Omental fat pad (tissue), 4 donors: Measurements from ENCODE around the gene NRSN2. TPM values are rescaled to one million over a fixed set of nuclear protein-coding genes. Genes with fewer than 3 reads are reported as not detected.

Experiments used
- ATAC-seq: fragments of 150-250 bp; one replicate; pipeline ENCODE4 v1.9.1; 2016; ENCODE audit warnings: mild to moderate bottlenecking, moderate library complexity; ENCODE audit not compliant: low FRiP score
- DNase-seq: peaks from one replicate; pipeline ENCODE4 v3.0.0-alpha.2; 2019; ENCODE audit warnings: low spot score
- total RNA-seq, 4 donors: library from RNA; depleted of rRNA; stranded (reverse); fragments of >200 nt; gene quantifications; one replicate each; pipeline ENCODE4 v1.1.0, GENCODE V29; 2016
- TF ChIP-seq, protein P1 (sequence below), 3 donors: fragments of 450-650 bp; IDR thresholded peaks; one replicate each; pipeline ENCODE4 v1.5.1; 2016 to 2017; ENCODE audit warnings: antibody characterized with exemption in 3 of 3, mild to moderate bottlenecking in 3 of 3, moderate library complexity in 2 of 3

Gene NRSN2
- 10 to 100 TPM; 12.6 to 19.1 (median 15.8) TPM for total RNA-seq

- DNase-seq (no peak), ATAC-seq (peak; percentile 72)
- TF ChIP-seq, protein P1, sequence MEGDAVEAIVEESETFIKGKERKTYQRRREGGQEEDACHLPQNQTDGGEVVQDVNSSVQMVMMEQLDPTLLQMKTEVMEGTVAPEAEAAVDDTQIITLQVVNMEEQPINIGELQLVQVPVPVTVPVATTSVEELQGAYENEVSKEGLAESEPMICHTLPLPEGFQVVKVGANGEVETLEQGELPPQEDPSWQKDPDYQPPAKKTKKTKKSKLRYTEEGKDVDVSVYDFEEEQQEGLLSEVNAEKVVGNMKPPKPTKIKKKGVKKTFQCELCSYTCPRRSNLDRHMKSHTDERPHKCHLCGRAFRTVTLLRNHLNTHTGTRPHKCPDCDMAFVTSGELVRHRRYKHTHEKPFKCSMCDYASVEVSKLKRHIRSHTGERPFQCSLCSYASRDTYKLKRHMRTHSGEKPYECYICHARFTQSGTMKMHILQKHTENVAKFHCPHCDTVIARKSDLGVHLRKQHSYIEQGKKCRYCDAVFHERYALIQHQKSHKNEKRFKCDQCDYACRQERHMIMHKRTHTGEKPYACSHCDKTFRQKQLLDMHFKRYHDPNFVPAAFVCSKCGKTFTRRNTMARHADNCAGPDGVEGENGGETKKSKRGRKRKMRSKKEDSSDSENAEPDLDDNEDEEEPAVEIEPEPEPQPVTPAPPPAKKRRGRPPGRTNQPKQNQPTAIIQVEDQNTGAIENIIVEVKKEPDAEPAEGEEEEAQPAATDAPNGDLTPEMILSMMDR (IDR thresholded peaks at IDR 0.05) = no peak
Measured at GRCh38 chr20:346640-347316, at the start of gene NRSN2. Gene NRSN2 (plus strand): TSS chr20:347111. CDS start chr20:349644, 2,533 bp downstream.

GRCh38 chr20:297925-298775 is 48.8 kb upstream of the NRSN2 start:
- DNase-seq (no peak), ATAC-seq (peak; percentile 3)
- TF ChIP-seq, protein P1 (IDR thresholded peaks at IDR 0.05) = no peak

- TF ChIP-seq, protein P1 (IDR thresholded peaks at IDR 0.05) = no peak
- DNase-seq = no peak
- no peak for ATAC-seq
Measured at GRCh38 chr20:298776-299391, 48.0 kb upstream of the NRSN2 start.

DNA sequence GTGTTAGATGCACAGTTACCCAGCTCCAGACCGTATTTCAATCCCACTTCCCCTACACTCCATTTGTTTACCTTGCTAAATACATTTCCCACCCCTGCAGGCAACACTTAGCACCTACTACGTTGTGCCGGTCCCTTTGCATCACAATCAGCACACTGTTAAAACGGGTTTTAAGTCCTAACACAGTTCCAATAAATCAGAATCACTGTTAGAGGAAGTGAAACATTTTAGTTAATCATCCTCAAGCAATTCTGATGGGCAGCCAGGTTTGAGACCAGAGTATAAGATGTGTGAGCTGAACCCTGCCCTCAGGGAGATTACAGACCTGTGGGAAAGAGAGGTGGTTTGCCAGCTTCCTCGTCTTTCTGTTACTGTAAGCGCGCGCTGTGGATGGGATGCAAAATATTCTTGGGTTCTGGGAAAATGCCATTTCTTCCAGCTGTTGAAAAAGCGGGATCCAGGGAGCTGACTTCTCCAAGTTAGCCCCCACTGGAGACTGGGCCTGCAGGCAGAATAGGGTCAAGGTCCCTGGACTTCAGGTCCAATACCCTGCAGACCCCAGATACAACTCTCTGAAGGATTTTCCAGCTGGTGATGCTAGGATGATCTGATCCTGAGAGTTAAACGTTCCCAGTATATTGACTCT is 46.4 kb upstream of the NRSN2 start:
- DNase-seq (no peak), ATAC-seq (no peak)
- TF ChIP-seq, protein P1 (IDR thresholded peaks at IDR 0.05) = no peak

DNA sequence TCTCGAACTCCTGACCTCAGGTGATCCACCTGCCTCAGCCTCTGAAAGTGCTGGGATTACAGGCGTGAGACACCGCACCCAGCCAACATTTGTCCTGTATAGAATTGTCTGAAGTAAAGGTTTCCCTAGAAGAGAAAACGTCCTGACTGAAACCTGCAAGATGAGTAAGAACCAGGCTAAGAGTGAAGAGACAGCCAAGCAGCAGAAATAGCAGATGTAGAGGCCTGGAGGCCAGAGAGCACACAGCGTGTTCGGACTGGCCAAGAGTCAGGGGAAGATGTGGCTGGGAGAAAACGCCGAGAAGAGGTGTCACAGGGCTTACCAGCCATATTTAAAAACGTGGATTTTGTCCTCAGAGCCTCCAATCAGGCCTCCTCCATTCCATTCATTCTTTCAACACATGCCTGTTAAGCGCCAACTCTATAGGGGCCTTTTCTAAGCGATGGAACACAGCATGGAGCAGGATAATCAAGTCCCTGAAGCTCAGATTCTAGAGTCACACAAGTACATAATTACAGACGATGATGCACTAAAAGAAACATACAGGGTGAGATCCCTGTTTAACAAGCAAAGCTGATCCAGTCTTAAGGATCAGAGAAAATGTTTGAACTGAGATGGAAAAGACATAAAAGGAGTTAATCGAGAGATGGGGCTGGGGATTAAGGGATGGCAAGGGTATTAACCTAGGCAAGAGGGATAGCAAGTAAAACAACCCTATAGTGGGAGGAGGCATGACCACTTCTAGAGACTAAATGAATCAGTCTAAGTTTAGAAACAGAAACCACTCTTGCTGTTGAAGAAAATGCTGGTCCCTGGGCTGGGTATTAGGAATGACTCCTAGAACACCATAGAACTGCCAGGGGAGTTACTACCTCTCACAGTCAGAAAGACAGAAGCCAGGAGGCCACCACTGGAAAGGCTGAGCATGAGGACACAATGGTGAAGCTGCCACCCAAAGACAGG is 44.7 kb upstream of the NRSN2 start:
- TF ChIP-seq, protein P1 (IDR thresholded peaks at IDR 0.05) = no peak
- ATAC-seq = no peak
- no peak for DNase-seq

DNA sequence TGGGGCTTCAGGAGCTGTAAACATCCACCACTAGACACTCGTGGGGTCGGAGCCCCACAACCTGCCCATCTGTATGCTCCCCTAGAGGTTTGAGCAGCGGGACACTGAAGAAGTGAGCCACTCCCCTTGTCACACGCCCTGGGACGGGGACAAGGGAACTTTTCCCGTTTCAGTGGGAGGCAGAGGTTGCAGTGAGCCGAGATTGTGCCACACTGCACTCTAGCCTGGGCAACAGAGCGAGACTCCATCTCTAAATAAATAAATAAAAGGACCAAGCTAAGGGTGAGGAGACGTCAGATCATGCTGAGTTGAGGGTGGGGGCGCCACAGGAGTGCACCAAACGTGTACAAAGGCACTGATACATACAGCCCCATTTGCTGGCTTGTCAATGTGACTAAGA is 41.2 kb upstream of the NRSN2 start:
- DNase-seq (no peak), ATAC-seq (no peak)
- TF ChIP-seq, protein P1 (IDR thresholded peaks at IDR 0.05) = no peak
